ENCODE data around the gene MAP3K2.

DNA sequence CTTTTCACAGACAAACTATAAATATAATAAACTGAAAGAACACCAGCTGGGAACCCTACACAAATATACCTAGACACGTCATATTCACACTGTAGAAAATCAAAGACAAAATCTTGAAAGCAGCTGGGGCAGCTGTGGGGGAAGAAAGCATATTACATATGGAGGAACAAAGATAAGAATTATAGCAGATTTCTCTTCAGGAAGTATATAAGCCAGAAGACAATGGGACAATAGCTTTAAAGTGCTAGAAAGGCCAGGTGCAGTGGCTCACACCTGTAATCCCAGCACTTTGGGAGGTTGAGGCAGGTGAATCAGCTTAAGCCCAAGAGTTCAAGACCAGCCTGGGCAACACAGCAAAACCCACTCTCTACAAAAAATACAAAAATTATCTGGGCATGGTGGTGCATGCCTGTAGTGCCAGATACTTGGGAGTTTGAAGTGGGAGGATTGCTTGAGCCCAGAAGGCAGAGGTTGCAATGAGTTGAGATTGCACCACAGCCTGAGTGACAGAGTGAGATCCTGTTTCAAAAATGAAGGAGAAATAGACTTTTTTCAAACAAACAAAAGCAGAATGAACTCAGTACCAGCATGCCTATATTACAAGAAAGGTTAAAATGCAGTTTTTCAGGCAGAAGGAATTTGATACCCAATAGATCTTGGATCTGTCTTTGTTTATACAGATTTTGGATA is 67.0 kb downstream of the MAP3K2 start:
- TF ChIP-seq CTCF (IDR thresholded peaks at IDR 0.05) (no peak), POLR2A (IDR thresholded peaks at IDR 0.05) (no peak)

Measured in esophagus squamous epithelium (tissue), 4 donors.